ENCODE measurements around the gene DNAJC4. TPM values are rescaled to one million over a fixed set of nuclear protein-coding genes. Genes with fewer than 3 reads are reported as not detected.

DNAJC4 gene
- total RNA-seq, 1 experiment from 2014 or later: 26.0 TPM

DNA sequence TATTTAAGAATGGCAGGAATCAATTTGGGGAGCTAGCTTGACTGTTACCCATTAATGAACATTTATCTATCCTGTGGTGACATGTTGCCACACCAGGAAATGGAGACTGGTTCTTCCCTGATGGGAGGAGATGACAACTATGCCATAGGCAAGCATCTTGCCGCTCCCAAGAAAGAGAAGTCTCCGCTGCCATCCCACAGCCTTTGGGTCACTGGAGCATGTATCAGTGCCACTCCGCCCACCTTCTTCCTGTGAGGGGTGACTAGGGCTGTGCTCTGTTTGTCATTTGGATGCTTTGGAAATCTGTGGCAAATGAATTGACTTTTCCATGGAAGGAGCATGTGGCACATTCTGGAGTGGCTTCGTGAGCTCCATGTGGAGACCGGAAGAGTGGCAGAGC is 37.9 kb upstream of the DNAJC4 start (continued):
- TF ChIP-seq, protein P1, sequence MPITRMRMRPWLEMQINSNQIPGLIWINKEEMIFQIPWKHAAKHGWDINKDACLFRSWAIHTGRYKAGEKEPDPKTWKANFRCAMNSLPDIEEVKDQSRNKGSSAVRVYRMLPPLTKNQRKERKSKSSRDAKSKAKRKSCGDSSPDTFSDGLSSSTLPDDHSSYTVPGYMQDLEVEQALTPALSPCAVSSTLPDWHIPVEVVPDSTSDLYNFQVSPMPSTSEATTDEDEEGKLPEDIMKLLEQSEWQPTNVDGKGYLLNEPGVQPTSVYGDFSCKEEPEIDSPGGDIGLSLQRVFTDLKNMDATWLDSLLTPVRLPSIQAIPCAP (CRISPR knock-in tag; IDR thresholded peaks at IDR 0.05): no peak
- TF ChIP-seq SMAD4 (CRISPR knock-in tag; IDR thresholded peaks at IDR 0.05) (no peak), GRHL2 (CRISPR knock-in tag; IDR thresholded peaks at IDR 0.05; ENCODE audit: insufficient replicate concordance, severe bottlenecking) (no peak), FOXJ3 (CRISPR knock-in tag; IDR thresholded peaks at IDR 0.05; ENCODE audit: borderline replicate concordance) (no peak), FOXP1 (CRISPR knock-in tag; IDR thresholded peaks at IDR 0.05; ENCODE audit: borderline replicate concordance) (no peak), EMX1 (CRISPR knock-in tag; IDR thresholded peaks at IDR 0.05) (no peak), GTF2I (CRISPR knock-in tag; conservative IDR thresholded peaks at IDR 0.05) (no peak), KAT7 (CRISPR knock-in tag; IDR thresholded peaks at IDR 0.05; ENCODE audit: borderline replicate concordance) (no peak), GABPB1 (CRISPR knock-in tag; IDR thresholded peaks at IDR 0.05) (no peak)
- TF ChIP-seq, protein P2, sequence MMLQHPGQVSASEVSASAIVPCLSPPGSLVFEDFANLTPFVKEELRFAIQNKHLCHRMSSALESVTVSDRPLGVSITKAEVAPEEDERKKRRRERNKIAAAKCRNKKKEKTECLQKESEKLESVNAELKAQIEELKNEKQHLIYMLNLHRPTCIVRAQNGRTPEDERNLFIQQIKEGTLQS (CRISPR knock-in tag; conservative IDR thresholded peaks at IDR 0.05): no peak
- TF ChIP-seq, protein P3, sequence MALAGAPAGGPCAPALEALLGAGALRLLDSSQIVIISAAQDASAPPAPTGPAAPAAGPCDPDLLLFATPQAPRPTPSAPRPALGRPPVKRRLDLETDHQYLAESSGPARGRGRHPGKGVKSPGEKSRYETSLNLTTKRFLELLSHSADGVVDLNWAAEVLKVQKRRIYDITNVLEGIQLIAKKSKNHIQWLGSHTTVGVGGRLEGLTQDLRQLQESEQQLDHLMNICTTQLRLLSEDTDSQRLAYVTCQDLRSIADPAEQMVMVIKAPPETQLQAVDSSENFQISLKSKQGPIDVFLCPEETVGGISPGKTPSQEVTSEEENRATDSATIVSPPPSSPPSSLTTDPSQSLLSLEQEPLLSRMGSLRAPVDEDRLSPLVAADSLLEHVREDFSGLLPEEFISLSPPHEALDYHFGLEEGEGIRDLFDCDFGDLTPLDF (CRISPR knock-in tag; IDR thresholded peaks at IDR 0.05): no peak

DNA sequence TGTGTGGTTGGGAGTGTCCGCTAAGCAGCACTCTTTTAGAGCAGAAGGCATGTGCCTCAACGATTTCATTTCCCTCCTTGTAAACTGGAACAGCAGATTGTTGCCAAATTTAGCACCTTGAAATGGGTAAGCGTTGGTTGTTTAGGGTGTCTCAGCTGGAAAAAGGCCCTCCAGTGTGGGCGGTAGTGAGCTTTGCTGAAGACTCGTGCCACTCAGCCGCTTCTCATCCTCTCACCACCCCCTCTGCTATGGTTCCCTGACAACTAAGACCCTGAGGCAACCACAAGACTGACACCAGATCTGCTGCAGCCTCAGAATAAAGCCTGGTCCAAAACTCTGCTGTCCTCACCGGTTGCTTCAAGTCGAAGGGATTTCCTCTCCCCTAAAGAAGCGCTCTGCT is 33.7 kb upstream of the DNAJC4 start:
- peaks cover 88% of the 10 kb centered on the region for H3K36me3 Mint-ChIP-seq
- no peaks in the 10 kb centered on the region for H3K4me1 Mint-ChIP-seq
- CTCF ChIA-PET: no interaction called here

More for the DNA sequence above, 33.7 kb upstream of the DNAJC4 start:
- DNase-seq (ENCODE audit: low spot score): no peak
- POLR2A ChIA-PET: interaction anchor here (0.5 to 1.5 kb wide), 2 partner anchors 11 to 1255 kb away, joined by 3 to 6 read pairs; partner anchors contain the start of gene STIP1
- Mint-ChIP-seq H3K27ac (no peak overlapping the region), H3K9me3 (no peaks in the 10 kb centered on the region), H3K27me3 (ENCODE audit: low read depth) (no peaks in the 10 kb centered on the region), H3K4me3 (no peak overlapping the region)
- TF ChIP-seq, protein P4, sequence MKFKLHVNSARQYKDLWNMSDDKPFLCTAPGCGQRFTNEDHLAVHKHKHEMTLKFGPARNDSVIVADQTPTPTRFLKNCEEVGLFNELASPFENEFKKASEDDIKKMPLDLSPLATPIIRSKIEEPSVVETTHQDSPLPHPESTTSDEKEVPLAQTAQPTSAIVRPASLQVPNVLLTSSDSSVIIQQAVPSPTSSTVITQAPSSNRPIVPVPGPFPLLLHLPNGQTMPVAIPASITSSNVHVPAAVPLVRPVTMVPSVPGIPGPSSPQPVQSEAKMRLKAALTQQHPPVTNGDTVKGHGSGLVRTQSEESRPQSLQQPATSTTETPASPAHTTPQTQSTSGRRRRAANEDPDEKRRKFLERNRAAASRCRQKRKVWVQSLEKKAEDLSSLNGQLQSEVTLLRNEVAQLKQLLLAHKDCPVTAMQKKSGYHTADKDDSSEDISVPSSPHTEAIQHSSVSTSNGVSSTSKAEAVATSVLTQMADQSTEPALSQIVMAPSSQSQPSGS (CRISPR knock-in tag; IDR thresholded peaks at IDR 0.05; ENCODE audit: borderline replicate concordance, low read depth): no peak
- TF ChIP-seq, protein P5, sequence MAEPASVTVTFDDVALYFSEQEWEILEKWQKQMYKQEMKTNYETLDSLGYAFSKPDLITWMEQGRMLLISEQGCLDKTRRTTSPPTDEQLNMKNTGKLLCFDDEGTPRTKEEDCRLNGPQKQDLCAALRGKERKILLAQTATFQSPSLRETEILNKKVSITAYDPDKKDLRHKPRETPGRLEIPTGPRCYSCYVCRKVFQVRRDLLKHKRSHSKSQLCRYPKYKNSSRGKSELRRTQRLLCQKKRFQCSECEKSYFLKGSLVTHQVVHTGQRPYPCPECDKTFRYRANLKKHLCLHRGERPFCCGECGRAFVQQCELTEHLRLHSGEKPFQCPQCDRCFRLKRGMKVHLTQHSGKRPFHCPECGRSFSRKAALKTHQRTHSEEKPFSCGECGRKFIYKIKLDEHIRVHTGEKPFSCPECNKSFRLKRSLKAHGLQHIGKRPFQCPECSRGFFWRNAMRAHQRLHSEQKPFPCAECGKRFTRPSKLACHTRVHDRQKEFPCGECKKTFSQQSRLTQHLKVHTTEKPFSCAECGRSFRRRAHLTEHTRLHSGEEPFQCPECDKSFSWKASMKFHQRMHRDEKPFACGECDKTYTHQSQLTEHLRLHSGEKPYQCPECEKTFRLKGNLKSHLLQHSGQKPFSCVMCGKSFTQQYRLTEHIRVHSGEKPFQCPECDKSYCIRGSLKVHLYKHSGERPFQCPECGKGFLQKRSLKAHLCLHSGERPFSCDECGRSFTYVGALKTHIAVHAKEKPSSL (CRISPR knock-in tag; conservative IDR thresholded peaks at IDR 0.05): no peak
- TF ChIP-seq NR1H2 (CRISPR knock-in tag; IDR thresholded peaks at IDR 0.05) (no peak), KAT7 (CRISPR knock-in tag; IDR thresholded peaks at IDR 0.05; ENCODE audit: borderline replicate concordance) (no peak)
- TF ChIP-seq, protein P6, sequence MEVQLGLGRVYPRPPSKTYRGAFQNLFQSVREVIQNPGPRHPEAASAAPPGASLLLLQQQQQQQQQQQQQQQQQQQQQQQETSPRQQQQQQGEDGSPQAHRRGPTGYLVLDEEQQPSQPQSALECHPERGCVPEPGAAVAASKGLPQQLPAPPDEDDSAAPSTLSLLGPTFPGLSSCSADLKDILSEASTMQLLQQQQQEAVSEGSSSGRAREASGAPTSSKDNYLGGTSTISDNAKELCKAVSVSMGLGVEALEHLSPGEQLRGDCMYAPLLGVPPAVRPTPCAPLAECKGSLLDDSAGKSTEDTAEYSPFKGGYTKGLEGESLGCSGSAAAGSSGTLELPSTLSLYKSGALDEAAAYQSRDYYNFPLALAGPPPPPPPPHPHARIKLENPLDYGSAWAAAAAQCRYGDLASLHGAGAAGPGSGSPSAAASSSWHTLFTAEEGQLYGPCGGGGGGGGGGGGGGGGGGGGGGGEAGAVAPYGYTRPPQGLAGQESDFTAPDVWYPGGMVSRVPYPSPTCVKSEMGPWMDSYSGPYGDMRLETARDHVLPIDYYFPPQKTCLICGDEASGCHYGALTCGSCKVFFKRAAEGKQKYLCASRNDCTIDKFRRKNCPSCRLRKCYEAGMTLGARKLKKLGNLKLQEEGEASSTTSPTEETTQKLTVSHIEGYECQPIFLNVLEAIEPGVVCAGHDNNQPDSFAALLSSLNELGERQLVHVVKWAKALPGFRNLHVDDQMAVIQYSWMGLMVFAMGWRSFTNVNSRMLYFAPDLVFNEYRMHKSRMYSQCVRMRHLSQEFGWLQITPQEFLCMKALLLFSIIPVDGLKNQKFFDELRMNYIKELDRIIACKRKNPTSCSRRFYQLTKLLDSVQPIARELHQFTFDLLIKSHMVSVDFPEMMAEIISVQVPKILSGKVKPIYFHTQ (CRISPR knock-in tag; IDR thresholded peaks at IDR 0.05): no peak
- ATAC-seq: no peak

All from WTC11 (cell line).